Occipital lobe (tissue), 1 donor: ENCODE measurements around the gene CBARP. TPM values are rescaled to one million over a fixed set of nuclear protein-coding genes. Genes with fewer than 3 reads are reported as not detected.

Experiments used
- total RNA-seq: library from RNA; depleted of rRNA; stranded (reverse); fragments of >200 nt; gene quantifications from one replicate; pipeline ENCODE4 v1.2.3, GENCODE V29; 2014

Gene CBARP
- total RNA-seq, 1 donor from 2014 or later = 6.6 TPM

Other genes with a start within 250 kb of the CBARP start
- not detected for gene GRIN3B, start 237.6 kb downstream of the CBARP start, total RNA-seq
- 33.8 TPM for gene TMEM259, start 216.9 kb downstream of the CBARP start, total RNA-seq
- gene RNU6-2, start 216.5 kb downstream of the CBARP start, total RNA-seq = not detected
- gene CNN2, start 211.4 kb downstream of the CBARP start, total RNA-seq = 9.5 TPM
- 0.78 TPM for gene ABCA7, start 197.9 kb downstream of the CBARP start, total RNA-seq
- gene ARHGAP45, start 170.8 kb downstream of the CBARP start, total RNA-seq = 1.7 TPM
- gene POLR2E, start 142.6 kb downstream of the CBARP start, total RNA-seq = 31.8 TPM
- gene GPX4, start 134.0 kb downstream of the CBARP start, total RNA-seq = 83.8 TPM
- 4.2 TPM for gene SBNO2, start 63.7 kb downstream of the CBARP start, total RNA-seq
- 49.0 TPM for gene STK11, start 32.2 kb downstream of the CBARP start, total RNA-seq
- gene ATP5F1D, start 3.7 kb upstream of the CBARP start, total RNA-seq = 11.9 TPM
- 15.3 TPM for gene MIDN, start 10.6 kb upstream of the CBARP start, total RNA-seq
- gene CIRBP, start 31.3 kb upstream of the CBARP start, total RNA-seq = 598 TPM
- 6.7 TPM for gene FAM174C, start 37.5 kb upstream of the CBARP start, total RNA-seq
- gene EFNA2, start 47.9 kb upstream of the CBARP start, total RNA-seq = 8.1 TPM
- gene NDUFS7, start 145.9 kb upstream of the CBARP start, total RNA-seq = 26.5 TPM
- gene GAMT, start 163.5 kb upstream of the CBARP start, total RNA-seq = 16.7 TPM
- gene DAZAP1, start 169.6 kb upstream of the CBARP start, total RNA-seq = 35.7 TPM
- gene RPS15, start 200.4 kb upstream of the CBARP start, total RNA-seq = 252 TPM
- 141 TPM for gene APC2, start 212.1 kb upstream of the CBARP start, total RNA-seq
- 18.6 TPM for gene C19orf25, start 241.2 kb upstream of the CBARP start, total RNA-seq